Kidney epithelial cell (primary cell): ENCODE data around the gene PLEKHM3. TPM values are rescaled to one million over a fixed set of nuclear protein-coding genes. Genes with fewer than 3 reads are reported as not detected.

Source experiments
- DNase-seq: peaks from one replicate; pipeline ENCODE4 v3.0.0-alpha.2; 2010; ENCODE audit warnings: low read depth
- H3K27me3 ChIP-seq: 2 replicates; pipeline ENCODE4 v1.6.0; 2011; ENCODE audit warnings: low read length; ENCODE audit not compliant: control insufficient read depth, insufficient read depth
- H3K36me3 ChIP-seq: 2 replicates; pipeline ENCODE4 v1.5.1; 2011; ENCODE audit warnings: low read length; ENCODE audit not compliant: control insufficient read depth, insufficient read depth
- H3K4me3 ChIP-seq: 2 replicates; pipeline ENCODE4 v1.5.1; 2011; ENCODE audit warnings: low read depth, mild to moderate bottlenecking, control low read depth, low read length
- CTCF ChIP-seq: IDR thresholded peaks from 2 replicates; pipeline ENCODE4 v1.5.1; 2011; ENCODE audit warnings: mild to moderate bottlenecking, moderate library complexity, low read length, control low read depth, inconsistent platforms; ENCODE audit not compliant: insufficient read depth, poor library complexity, severe bottlenecking
- total RNA-seq: library from RNA; depleted of rRNA; stranded (reverse); fragments of >200 nt; gene quantifications from 2 replicates; pipeline ENCODE4 v1.2.3, GENCODE V29; 2015

The PLEKHM3 gene
- total RNA-seq, 1 donor from 2014 or later, result 6.3 TPM

DNA sequence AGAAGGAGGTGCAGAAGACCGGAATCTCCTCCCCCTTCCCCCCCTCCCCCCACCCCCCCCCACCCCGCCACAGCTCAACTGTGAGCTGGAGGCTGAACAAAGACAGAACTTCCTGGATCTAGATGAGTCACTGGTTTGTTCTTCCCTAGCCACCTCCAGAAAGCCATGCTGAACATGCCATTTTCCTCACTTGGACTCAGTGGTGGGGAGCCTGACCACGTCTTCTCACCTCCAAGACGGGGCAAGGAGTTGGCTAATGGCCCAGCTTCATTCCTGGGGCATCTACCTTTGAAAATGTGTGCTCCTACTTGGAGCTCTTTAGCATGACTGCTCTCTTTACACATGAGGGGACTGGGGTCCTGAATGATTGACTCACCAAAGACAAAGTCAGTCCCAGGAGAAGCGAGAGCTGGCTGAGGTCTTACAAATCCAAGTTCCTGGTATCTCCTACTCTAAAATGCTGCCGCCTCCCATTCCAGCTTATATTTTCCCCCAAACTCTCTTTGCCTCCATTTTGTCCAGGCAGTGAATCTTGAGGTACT, 233.0 kb downstream of the PLEKHM3 start:
- H3K36me3 ChIP-seq, result no peaks in the 10 kb centered on the region
- H3K4me3 ChIP-seq, result no peak overlapping the region
- TF ChIP-seq CTCF, result no peak
- peak; percentile 70 for DNase-seq
- no peaks in the 10 kb centered on the region for H3K27me3 ChIP-seq

DNA sequence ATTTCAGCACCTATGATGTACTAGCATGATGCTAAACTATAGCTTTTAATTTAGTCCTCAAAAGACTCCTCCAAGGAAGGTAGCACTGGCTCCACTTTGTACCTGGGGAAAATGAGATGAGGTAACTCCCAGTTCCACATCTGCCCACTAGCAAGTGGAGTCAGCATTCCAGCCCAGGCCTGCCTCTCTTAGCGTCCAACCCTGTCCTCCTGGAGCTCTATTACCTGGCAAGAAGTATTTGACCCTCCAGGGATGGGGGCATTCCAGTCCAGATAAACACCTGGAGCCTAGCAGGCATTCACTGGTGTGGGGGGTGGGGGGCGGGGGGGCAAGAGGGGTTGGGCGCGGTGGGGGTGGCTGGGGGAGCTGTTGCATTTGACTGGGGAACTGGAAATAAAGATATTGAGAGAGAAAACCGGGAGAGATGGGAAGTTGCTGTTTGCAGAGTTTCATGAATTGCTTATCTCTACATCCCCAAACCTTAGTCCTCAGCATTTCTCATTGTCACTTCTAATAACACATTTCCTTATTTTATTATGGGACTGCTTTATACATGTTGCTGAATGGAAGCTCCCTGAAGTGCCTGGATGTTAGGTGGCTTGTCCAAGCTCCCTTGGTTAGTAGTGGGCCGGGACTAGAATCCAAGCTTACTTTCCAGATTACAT, 233.6 kb downstream of the PLEKHM3 start:
- no peak for TF ChIP-seq CTCF
- Histone ChIP-seq H3K4me3 (no peak overlapping the region), H3K27me3 (no peaks in the 10 kb centered on the region), H3K36me3 (no peaks in the 10 kb centered on the region)
- no peak for DNase-seq

GRCh38 chr2:207790898-207791297, 234.4 kb downstream of the PLEKHM3 start:
- Histone ChIP-seq H3K4me3 (no peak overlapping the region), H3K36me3 (no peaks in the 10 kb centered on the region), H3K27me3 (no peaks in the 10 kb centered on the region)
- DNase-seq, result no peak
- TF ChIP-seq CTCF, result no peak

- TF ChIP-seq CTCF, result no peak
- H3K4me3 ChIP-seq, result no peak overlapping the region
- no peaks in the 10 kb centered on the region for H3K27me3 ChIP-seq
These were observed 237.5 kb downstream of the PLEKHM3 start for GRCh38 chr2:207787800-207788199.

DNA sequence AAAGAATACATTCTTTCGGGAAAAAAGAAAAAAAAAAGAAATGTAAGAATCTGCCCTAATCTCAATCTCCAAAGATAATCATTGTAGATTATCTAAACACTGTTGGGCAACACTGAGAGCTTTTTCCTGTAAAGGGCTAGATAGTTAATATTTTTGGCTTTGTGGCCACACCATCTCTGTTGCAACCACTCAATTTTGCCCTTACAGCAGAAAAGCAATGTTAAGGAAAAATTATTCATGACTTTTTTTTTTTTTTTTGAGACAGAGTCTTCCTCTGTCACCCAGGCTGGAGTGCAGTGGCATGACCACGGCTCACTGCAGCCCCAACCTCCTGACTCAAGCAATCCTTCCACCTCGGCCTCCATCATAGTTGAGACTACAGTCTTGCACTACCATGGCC, 238.3 kb downstream of the PLEKHM3 start:
- no peaks in the 10 kb centered on the region for H3K36me3 ChIP-seq
- no peak overlapping the region for H3K4me3 ChIP-seq
- H3K27me3 ChIP-seq, result no peaks in the 10 kb centered on the region
- DNase-seq, result no peak
- no peak for TF ChIP-seq CTCF

More at GRCh38 chr2:207787800-207788199, 237.5 kb downstream of the PLEKHM3 start:
- H3K36me3 ChIP-seq, result no peaks in the 10 kb centered on the region
- no peak for DNase-seq

GRCh38 chr2:207784898-207785297, 240.4 kb downstream of the PLEKHM3 start:
- no peak overlapping the region for H3K4me3 ChIP-seq
- H3K36me3 ChIP-seq, result no peaks in the 10 kb centered on the region
- DNase-seq, result no peak
- no peak for TF ChIP-seq CTCF
- no peaks in the 10 kb centered on the region for H3K27me3 ChIP-seq
